GM21717 (cell line): ENCODE measurements around the gene AJM1.
"Not testable (repeated sequence)": the region's sequence is repeated elsewhere in the genome, so short reads cannot be mapped to it uniquely, and the experiment has no call there.

Source experiments
- ATAC-seq: cut with Tn5 transposase; IDR thresholded peaks from one replicate; pipeline ENCODE4 v1.9.1; 2021; ENCODE audit warnings: mild to moderate bottlenecking, moderate library complexity; ENCODE audit not compliant: unreplicated experiment

The AJM1 gene

DNA sequence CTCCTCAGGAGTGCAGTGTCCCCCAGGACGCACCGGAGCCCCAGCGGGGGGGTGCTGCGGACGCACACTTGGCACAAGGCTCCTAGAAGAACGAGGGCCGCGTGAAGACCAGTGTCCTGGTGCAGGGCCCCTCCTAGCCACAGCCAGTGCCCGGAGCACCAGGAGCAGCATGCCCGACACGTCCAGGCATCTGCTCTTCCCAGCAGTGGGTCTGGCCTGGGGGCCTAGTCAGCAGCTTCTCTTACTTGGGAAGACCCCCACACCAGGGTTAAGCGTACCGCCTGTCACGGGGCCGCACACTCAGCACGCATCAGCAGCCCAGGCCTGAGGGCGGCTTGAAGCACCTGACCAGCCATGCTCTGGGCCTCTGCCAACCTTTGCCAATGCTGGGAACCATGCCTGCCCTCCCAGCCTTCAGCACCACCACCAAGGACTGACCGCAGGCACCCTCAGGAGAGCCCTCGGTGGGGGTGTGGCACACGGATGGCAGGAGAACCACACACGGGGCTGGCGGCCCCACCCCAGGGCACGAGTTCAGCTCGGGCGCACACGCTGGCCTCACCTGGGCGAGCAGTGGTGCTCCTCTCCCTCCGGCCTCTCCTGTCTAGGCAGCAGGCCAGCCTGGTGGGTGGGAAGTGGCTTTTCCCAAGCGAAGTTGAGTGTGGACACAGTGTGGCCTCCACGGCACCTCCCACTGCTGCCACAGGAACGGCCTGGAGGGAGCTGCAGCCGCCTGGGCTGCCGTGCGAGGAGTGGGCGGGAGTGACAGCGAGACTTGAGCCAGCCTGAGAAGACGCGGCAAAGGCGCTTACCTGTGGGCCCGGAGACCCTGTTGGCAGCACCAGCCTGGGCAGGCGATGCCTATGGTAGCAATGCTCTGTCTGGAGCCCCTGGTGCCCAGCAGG, 12.0 kb upstream of the AJM1 start:
- ATAC-seq, result no peak

DNA sequence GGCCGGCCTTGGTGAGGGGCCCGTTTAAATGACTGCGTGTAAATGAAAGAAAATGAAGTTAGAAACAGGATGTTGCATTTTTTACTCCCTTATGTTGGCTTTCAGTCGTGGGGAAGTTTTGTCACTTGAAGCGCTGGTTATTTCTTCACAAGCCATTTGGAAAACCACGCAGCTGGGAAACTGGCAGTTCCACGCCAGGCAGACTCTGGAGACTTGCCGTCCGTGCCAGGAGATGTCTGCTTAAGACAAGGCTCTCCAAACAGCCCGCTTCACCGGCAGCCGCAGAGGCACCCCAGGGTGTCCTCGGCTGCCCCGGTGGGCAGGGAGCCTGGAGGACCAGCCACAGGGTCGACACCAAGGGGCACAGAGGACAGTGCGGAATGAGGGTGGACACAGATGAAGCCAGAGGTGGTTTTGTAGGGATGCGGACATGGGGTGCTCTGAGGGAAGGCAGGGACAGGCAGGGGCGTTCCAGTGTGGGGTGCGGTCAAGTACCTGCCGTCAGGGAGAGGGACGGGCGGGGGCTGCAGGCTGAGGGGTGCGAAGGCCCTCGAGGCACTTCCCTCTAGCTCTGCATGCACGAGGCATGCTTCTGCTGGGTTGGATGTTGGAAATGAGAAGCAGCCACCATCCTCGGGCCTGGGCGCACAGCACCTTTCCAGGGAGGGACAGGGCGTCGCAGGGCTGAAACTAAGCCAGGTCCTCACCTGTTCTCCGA, 11.1 kb upstream of the AJM1 start:
- ATAC-seq, result no peak

DNA sequence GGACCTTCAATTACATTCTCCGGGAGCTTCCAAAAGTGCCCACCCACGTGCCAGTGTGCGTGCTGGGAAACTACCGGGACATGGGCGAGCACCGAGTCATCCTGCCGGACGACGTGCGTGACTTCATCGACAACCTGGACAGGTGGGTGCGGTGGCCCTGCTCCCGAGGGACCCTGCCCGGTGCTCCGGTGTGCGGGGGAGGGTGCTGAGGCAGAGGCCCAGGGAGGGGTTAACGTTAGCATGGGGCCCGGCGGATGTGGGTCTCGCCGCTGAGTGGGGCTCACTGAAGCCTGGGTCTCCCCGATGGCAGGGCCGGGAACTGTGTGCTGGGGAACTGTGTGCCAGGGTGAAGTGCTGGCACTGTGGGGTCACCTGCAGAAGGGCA, 10.6 kb upstream of the AJM1 start:
- no peak for ATAC-seq

DNA sequence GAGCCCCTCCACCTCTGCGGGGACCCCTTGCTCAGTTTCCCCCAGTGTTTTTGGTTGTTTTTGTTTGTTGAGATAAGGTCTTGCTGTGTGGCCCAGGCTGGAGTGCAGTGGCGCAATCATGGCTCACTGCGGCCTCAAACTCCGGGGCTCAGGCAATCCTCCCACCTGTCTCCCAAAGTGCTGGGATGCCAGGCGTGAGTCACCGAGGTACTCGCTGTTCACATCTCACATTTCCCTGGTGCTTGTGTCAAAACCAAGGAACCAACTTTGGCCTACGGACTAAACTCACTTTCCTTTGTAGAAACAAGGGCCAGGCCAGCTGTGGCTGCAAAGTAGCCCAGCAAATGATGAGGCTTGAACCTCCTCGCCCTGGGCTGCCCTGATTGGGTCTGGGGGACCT, 9.7 kb upstream of the AJM1 start:
- no peak for ATAC-seq

DNA sequence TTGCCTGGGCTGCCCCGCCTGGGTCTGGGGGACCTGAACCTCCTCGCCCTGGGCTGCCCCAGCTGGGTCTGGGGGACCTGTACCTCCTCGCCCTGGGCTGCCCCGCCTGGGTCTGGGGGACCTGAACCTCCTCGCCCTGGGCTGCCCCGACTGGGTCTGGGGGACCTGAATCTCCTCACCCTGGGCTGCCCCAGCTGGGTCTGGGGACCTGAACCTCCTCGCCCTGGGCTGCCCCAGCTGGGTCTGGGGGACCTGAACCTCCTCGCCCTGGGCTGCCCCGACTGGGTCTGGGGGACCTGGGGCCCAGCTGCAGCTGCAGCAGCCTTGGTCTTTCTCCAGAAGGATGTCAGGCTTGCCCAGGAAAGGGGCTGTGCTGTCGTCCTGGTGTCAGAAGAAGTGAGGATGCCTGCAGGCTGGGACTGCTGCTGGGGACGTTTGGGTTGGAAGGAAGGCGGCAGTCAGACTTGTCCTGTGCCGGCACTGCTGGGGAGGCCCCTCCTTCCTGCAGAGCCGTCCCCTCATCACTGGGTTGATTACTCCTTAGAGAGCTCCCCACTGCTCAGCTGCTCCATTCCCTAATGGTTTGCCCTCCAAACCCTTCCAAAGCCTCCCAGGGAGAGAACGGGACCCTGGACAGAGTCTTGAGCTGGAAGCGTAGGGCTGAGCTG, 8.8 kb upstream of the AJM1 start:
- not testable (repeated sequence) for ATAC-seq

DNA sequence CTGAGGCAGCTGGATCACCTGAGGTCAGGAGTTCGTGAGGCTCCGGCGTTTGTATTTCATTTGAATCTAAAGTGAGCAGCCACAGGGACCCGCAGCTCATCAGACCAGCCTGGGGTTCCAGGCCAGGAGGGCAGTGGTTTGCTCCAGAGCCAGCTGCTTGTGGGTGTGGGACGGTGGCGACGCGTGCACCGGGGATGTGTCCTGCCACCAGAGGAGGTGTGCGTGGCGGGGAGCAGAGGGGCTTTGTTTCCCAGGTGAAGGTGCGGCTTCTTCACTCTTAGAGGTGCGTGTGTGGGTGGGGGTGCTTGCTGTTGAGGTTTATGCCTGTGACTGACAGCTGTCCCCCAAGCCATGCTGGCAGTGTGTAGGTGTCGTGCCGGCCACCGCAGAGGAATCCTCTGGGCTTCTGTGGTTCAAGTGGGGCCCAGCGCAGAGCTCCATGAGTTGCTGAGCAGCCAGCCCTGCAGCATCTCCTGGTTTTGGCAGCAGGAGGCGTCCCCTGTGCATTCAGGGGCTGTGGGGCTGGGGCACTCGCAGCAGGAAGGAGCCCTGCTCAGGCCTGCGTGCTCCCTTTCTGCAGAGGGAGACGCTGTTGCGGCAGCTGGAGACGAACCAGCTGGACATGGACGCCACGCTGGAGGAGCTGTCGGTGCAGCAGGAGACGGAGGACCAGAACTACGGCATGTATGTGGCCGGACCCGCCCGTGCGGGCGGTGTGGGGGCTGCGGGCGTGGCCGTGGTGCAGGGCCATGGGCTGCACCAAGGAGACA, 6.9 kb upstream of the AJM1 start:
- ATAC-seq, result no peak

DNA sequence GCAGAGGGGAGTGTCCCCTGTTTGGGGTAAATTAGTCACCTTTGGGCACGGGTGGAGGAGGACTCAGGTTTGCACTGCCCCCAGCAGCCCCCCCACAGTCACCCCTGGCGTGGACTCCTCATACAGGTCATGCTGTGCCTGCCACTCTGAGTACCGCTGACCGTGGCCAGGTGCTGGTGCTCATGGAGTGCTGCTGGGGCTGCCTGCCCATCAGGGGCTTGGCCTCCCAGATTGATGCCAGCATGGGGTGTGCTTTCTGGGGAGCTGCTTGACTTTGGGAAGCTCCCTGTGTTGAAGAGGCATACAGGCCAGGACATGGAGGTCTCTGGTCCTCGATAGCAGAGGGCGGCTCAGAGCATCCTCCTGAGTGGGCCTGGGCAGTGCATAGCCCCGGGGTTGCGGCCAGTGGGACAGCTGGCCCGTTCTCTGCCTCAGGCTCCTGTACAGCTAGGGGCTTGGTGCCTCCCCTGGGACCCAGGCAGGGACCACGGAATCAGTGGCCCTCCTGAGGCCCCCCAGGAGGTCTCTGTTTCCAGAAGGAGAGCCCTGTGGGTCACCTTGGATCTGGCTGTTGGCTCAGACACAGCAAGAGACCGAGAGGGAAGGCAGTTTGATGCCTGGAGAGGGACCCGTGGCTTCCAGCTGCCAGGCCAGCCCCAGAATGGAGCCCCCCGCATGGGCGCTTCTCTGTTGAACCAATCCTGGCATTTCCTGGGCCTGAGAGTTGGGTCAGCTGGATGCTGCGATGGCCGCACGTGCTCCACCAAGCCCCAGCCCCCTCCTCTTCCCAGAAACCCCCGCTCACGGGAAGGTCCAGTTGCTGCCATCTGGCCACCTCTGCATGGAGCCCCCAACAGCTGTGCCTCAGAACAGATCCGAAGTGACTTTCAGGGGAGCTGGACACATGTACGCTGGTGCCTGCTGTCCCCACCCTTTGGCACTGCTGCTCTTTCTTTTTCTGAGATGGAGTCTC, 6.1 kb upstream of the AJM1 start:
- no peak for ATAC-seq

DNA sequence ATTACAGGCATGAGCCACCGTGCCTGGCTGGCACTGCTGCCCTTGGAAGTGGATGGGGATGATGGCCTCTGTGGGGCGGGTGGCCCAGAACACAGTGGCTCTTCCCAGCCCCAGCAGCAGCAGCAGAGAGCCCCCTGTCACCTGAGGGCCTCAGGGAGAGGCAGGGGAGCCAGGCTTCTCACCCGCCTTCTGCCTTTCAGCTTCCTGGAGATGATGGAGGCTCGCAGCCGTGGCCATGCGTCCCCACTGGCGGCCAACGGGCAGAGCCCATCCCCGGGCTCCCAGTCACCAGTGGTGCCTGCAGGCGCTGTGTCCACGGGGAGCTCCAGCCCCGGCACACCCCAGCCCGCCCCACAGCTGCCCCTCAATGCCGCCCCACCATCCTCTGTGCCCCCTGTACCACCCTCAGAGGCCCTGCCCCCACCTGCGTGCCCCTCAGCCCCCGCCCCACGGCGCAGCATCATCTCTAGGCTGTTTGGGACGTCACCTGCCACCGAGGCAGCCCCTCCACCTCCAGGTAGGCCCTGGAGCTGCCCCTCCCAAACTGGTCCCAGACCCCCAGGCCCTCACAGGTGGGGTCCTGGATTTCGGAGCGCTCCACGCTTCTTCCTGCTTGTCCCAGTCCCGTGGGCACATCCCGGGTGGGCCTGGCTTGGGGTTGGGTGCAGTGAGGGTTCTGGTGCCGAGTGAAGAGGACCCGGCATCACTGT, 5.0 kb upstream of the AJM1 start:
- ATAC-seq, result no peak

DNA sequence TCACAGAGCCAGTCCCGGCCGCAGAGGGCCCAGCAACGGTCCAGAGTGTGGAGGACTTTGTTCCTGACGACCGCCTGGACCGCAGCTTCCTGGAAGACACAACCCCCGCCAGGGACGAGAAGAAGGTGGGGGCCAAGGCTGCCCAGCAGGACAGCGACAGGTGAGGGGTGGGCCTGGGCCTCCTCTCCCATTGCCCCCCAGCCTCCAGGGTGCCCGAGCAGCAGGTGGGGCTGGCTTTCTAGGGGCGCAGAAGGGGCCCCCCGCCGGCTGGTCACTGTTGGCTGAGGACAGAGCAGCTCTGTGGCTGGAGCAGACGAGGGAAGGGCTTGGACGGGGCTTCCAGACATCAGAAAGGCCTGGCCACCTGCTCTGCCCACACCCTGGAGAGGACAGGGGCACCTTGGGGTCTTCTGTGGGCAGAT, 4.4 kb upstream of the AJM1 start:
- not testable (repeated sequence) for ATAC-seq

DNA sequence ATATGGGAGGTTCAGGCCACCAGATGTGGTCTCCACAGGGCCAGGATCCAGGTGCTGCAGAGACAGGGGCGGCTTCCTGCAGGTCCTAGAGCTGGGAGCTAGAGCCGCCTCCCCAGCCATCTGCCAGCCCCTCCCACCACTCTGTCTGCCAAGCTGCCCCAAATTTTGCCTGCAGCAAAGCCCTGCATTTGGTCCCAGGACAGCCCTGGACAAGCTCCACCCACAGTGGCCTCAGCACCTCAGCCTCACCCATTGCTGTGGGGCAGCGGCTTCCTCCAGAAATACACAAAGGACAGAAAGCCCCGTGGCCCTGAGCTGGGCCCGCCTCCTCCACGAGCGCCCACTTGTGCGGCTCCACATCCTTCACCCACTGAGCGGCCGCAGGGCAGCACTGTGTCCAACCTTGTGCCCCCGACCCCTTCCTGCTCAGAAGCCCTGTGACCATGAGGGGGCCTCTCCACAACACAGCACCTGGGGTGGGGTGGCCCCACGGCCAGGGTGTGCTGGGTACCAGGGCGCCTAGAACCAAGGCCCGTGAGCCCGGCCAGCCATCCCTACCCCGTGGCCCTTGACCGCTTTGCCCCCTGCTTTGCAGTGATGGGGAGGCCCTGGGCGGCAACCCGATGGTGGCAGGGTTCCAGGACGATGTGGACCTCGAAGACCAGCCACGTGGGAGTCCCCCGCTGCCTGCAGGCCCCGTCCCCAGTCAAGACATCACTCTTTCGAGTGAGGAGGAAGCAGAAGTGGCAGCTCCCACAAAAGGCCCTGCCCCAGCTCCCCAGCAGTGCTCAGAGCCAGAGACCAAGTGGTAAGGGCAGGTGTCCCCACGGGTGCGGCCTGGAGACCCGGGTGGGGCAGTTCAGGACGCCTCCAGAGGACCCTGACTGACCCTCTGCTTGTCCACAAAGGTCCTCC, 3.7 kb upstream of the AJM1 start:
- ATAC-seq, result no peak

DNA sequence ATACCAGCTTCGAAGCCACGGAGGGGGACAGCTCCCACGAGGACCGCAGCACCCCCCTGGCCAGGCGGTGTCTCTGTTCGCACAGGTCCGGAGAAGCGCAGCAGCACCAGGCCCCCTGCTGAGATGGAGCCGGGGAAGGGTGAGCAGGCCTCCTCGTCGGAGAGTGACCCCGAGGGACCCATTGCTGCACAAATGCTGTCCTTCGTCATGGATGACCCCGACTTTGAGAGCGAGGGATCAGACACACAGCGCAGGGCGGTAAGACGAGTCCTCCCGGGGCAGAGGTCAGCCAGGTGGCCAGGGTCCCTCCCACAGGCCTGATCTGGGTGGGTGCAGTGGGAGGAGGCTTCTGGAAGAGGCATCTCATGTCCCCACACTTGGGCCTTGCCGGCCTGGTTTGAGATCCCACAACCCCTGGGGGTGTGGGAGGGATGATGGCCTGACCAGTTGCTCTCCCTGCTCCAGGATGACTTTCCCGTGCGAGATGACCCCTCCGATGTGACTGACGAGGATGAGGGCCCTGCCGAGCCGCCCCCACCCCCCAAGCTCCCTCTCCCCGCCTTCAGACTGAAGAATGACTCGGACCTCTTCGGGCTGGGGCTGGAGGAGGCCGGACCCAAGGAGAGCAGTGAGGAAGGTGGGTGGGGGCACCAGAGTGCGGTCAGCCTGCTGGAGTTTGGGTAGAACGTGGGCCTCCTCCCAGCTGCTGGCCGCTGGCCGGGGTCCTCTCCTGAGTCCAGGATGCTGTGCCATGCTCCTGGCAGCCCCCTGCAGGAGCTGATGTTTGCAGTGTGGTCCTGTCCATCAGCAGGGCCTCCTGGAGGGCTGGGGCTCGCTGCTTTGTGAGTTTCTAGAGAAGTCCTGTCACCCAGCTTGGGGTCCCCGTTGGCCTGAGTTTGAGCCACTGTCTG, 2.8 kb upstream of the AJM1 start:
- no peak for ATAC-seq

DNA sequence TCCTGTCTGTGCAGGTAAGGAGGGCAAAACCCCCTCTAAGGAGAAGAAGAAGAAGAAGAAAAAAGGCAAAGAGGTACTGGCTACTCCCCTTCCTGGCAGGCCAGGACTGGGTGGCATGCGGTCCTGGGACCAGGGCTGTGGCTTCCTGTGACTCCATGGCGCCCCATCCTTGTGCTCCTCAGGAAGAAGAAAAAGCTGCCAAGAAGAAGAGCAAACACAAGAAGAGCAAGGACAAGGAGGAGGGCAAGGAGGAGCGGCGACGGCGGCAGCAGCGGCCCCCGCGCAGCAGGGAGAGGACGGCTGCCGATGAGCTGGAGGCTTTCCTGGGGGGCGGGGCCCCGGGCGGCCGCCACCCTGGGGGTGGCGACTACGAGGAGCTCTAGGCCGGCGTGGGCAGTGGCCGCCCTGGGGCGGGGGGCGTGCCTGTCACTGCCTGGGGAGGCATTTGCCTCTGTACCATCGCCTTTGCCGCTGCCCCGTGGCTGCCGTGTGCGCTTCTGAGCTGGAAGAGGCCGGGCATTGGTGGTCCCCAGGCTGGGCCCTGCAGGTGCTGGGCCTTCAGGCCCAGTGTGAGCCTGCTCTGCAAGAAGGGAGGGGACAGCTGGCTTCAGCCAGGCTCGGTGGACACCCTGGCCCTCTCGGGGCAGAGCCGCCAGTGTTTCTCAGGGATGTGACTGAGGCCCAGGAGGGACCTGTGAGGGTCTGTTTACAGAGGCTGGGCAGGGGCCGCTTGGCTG, 2.0 kb upstream of the AJM1 start:
- no peak for ATAC-seq

DNA sequence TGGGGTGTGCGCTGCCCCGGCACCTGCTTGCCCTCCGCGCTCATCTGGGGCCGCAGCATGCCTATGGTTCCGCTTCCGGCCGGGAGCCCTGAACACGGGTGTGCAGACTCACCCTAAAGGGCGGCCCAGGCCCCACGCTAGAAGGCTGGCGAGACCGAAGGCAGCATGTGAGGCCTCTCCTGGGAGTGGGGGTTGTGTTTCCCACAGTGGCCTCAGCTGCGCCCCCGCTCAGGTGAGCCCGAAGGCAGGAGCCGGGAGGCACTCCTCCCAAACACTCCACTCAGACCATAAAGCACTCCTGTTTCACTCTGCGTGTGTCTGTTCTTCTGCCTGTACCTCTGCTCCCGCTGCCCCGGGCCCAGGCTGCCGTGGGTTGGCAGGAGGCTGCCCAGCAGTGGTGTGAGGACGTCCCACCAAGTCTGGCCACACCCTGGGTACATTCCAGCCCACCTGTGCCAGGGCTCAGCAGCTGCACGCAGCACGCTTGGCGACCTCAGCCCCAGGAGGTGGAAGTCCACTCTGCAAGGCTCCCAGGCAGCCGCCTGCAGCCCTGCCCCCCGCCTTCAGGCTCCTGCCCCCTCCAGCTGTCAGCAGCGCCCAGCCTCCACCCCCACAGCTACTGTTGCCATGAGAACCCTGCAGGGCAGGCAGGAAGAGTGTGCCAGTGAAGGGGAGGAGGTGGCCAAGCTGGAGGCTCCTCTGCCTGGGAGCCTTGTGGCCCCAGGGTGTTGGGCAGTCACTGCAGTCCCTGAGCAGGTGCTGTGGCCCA, 1.2 kb upstream of the AJM1 start:
- no peak for ATAC-seq

DNA sequence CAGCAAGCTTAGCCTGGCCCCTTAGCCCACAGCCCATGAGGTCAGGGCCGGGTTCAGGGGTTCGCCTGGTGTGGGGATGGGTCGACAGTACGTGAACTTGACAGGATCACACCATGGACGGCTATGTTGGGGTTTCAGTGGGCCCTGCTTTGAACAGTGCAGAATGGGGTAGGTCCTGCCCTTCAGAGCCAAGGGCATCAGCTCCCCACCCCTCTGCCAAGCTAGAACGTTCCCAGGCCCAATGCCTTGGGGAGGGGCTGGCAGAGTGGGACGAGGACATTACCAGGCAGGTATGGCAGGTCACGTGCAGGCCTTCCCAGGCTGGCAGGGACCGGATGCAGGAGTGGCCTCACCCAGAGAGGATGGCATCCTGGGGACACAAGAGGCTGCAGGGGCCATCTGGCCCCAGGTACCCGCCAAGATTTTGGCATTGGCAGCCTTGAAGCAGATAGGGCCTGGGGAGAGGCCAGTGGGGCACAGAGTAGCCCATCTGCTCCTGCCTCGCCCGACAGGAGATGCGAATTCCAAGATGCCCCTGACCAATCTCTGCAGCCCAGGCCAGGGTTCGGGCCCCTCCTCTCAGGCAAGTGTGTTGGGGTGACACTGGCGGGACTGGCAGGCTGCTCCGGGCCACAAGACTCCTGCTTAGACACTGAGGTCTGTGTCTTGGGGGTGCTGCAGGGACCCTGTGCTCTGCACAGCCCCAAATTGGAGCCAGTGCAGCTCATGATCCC, 465 bp upstream of the AJM1 start:
- ATAC-seq, result not testable (repeated sequence)
